Epithelial cell of esophagus (primary cell): Measurements from ENCODE around the gene RETNLB.

Source experiments
- DNase-seq: peaks from one replicate; pipeline ENCODE4 v3.0.0; 2010; ENCODE audit warnings: low read depth
- H3K4me3 ChIP-seq: 2 replicates; pipeline ENCODE4 v1.5.1; 2011; ENCODE audit warnings: mild to moderate bottlenecking, low read length, control low read depth
- TF ChIP-seq, protein P1 (sequence below): IDR thresholded peaks from 2 replicates; pipeline ENCODE4 v1.5.1; 2011; ENCODE audit warnings: low read depth, mild to moderate bottlenecking, low read length, control low read depth, inconsistent platforms; ENCODE audit not compliant: insufficient read depth; ENCODE audit errors: missing control alignments

RETNLB gene

GRCh38 chr3:108728105-108728504 lies 29.1 kb downstream of the RETNLB start:
- TF ChIP-seq, protein P1, sequence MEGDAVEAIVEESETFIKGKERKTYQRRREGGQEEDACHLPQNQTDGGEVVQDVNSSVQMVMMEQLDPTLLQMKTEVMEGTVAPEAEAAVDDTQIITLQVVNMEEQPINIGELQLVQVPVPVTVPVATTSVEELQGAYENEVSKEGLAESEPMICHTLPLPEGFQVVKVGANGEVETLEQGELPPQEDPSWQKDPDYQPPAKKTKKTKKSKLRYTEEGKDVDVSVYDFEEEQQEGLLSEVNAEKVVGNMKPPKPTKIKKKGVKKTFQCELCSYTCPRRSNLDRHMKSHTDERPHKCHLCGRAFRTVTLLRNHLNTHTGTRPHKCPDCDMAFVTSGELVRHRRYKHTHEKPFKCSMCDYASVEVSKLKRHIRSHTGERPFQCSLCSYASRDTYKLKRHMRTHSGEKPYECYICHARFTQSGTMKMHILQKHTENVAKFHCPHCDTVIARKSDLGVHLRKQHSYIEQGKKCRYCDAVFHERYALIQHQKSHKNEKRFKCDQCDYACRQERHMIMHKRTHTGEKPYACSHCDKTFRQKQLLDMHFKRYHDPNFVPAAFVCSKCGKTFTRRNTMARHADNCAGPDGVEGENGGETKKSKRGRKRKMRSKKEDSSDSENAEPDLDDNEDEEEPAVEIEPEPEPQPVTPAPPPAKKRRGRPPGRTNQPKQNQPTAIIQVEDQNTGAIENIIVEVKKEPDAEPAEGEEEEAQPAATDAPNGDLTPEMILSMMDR: no peak
- DNase-seq: no peak
- H3K4me3 ChIP-seq: no peak overlapping the region

DNA sequence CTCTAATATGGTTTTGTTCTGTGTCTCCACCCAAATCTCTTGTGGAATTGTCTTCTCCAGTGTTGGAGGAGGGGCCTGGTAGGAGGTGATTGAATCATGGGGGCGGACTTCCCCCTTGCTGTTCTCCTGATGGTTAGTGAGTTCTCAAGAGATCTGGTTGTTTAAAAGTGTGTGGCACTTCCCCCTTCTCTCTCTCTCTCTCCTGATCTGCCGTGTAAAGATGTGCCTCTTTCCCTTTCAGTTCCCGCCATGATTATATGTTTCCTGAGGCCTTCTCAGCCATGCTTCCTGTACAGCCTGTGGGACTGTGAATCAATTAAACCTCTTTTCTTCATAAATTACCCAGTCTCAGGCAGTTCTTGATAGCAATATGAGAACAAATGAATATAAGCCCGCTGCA lies 33.1 kb downstream of the RETNLB start:
- no peak overlapping the region for H3K4me3 ChIP-seq
- TF ChIP-seq, protein P1: no peak
- DNase-seq: no peak

DNA sequence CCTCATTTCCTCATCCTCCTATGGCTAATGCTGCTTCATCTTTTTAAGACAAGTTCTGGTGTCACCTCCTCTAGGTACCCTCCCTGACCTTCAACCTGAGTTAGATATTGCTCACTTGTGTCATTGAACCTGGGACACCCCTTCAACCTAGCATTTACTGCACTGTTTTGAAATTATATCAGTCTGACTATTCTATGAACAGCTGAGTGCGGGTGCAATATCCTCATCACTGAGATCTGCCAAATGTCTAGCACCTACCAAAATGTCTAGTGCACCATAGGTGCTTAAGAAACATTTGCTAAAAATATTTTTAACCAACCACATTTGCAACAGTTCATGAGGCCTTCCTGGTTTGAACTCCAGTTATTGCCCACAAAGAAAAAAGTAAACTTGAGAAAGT lies 34.5 kb downstream of the RETNLB start:
- TF ChIP-seq, protein P1: no peak
- H3K4me3 ChIP-seq: no peak overlapping the region
- DNase-seq: no peak

DNA sequence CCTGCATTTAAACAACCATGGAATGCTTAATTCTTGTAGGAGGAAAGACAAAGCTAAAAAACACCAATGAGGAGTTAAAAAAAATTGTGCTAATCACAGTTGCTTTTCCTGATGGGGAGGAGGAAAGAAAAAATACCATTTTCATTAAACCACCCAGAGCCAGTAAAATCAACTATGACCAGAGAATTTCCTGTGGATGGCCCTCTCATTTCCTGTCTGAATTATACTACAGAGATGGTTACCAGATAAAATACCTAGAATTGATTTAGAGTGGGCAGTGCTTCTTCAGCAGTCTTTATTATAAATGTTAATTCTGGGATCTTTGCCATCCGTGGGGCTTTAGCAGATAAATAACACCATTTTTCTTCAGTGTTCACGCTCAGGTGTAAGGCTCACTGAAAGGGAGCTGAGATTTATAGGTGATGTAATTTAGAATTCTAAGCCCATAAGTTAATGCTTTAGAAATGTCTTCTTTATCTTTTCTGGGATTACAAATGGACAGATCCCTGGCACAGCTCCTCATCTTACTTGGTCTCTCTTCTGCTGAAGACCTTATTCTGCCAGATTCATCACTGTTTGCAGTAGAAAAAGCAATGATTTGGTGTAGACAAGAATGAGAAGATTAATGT lies 37.9 kb downstream of the RETNLB start:
- no peak for DNase-seq
- no peak overlapping the region for H3K4me3 ChIP-seq
- TF ChIP-seq, protein P1: no peak

DNA sequence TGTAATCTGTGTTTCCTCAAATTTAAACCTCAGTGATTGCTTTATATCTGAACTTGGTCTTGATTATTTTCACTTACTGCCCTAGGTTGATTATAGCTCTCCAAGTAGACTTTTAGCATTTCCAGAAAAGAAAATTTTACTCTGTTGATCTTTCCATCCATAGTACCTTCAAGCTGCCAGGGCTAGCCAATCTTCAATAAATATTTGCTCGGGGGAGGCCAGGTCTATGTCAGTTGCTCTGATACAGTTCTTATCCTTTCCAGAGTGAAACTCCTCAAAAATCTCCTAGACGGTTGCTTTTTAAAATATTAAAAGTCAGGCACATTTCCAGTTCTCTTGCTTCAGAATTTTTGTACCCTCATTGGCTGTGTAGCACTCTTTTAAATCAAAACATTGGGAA lies 38.8 kb downstream of the RETNLB start:
- TF ChIP-seq, protein P1: no peak
- no peak overlapping the region for H3K4me3 ChIP-seq
- DNase-seq: no peak

DNA sequence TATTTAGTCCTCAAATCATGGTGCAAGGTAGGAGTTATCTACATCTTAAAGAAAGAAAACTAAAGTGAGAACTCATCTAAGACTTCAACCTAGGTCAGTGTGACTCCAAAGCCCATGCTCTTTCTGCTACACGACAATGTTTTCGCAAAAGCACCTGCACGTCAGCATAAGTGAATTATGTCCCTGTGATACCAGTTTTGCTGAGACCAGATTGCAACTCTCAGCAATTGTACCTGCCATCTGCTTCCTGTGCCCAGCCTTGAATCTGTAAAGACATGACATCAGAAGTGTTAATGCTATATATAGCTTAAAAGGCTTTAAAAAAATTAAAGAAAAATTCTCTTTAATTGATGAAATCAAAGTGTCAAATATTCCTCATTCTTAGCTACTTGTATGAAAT lies 43.4 kb downstream of the RETNLB start:
- TF ChIP-seq, protein P1: no peak
- H3K4me3 ChIP-seq: no peak overlapping the region
- DNase-seq: no peak

DNA sequence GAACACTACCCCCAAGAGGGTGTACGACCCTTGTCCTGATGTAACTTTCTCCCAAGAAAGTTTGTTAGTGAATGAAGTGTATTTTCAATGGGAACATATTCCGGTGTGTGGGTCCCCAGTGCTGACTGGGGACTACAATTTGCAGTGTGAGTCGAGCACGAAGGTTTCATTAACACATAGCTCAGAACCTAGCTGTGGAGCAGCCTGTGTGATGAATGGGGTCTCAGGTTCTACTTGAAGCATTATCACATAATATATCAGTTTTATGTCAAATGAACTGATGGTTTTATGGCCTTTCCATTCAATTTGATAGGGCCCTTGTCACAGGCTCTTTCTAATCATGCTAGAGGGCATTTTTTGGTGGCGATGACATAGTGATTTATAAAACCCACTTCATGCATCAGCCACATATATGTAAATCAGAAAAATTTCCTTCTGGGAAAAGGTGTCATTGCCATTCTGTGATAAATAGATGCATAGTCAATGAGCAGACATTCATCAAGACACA lies 44.1 kb downstream of the RETNLB start:
- TF ChIP-seq, protein P1: no peak
- DNase-seq: no peak
- no peak overlapping the region for H3K4me3 ChIP-seq
